ENCODE data around the gene SRMS. TPM values are rescaled to one million over a fixed set of nuclear protein-coding genes. Genes with fewer than 3 reads are reported as not detected.

The SRMS gene
- total RNA-seq, 2 experiments from 2014 or later = 0.42 TPM; not detected in 1

- CTCF ChIA-PET (ENCODE audit: unreplicated experiment) = interaction anchor here (0.6 to 1.1 kb wide), 2 partner anchors 27 to 73 kb away, joined by 11 to 16 read pairs; no protein-coding TSS in a partner anchor
- H3K4me3 ChIP-seq (ENCODE audit: low read depth, low read length, poor library complexity, severe bottlenecking) = no peak overlapping the region
- intact Hi-C loops (cut with micrococcal nuclease; ENCODE audit: unreplicated experiment) = no loop called here
These were observed 21.7 kb upstream of the SRMS start for GRCh38 chr20:63568986-63569949.

GRCh38 chr20:63568170-63568981 is 20.8 kb upstream of the SRMS start:
- H3K79me2 ChIP-seq (ENCODE audit: insufficient read depth, low read depth, low read length) = no peaks in the 10 kb centered on the region
- H3K9me2 ChIP-seq (ENCODE audit: insufficient read depth, low read length) = no peaks in the 10 kb centered on the region
- no peaks in the 10 kb centered on the region for H3K36me3 ChIP-seq (ENCODE audit: insufficient read depth, low read length)
- H3K4me1 ChIP-seq (ENCODE audit: insufficient read depth, low read length, poor library complexity, severe bottlenecking) = peaks cover 12% of the 10 kb centered on the region
- H3K4me3 ChIP-seq (ENCODE audit: low read depth, low read length, poor library complexity, severe bottlenecking) = no peak overlapping the region
- H3K9me3 ChIP-seq (ENCODE audit: low read length) = no peaks in the 10 kb centered on the region
- H2AFZ ChIP-seq (ENCODE audit: low read length) = no peak overlapping the region
- peak overlapping the region; percentile 18 for H3K4me2 ChIP-seq (ENCODE audit: low read length)
- no peak overlapping the region for H3K27ac ChIP-seq (ENCODE audit: low read depth, low read length, poor library complexity, severe bottlenecking)
- no peaks in the 10 kb centered on the region for H4K20me1 ChIP-seq (ENCODE audit: insufficient read depth, low read length)
- ChIA-PET POLR2A (no interaction called here), CTCF (ENCODE audit: unreplicated experiment) (interaction anchor here (0.6 kb wide), 1 partner anchor 26 kb away, joined by 11 read pairs; no protein-coding TSS in a partner anchor)
- BruUV-seq (replicated peaks) = no TSS peak
- TF ChIP-seq CTCF (conservative IDR thresholded peaks at IDR 0.05; ENCODE audit: low read length) (no peak), EZH2phosphoT487 (IDR thresholded peaks at IDR 0.05; ENCODE audit: borderline replicate concordance, low read depth, low read length) (no peak)
- intact Hi-C loops (cut with micrococcal nuclease; ENCODE audit: unreplicated experiment) = no loop called here
- no peak for DNase-seq (ENCODE audit: low spot score)

More at GRCh38 chr20:63568986-63569949, 21.7 kb upstream of the SRMS start:
- Histone ChIP-seq H3K79me2 (ENCODE audit: insufficient read depth, low read depth, low read length) (no peaks in the 10 kb centered on the region), H3K4me2 (ENCODE audit: low read length) (no peak overlapping the region), H3K4me1 (ENCODE audit: insufficient read depth, low read length, poor library complexity, severe bottlenecking) (peaks cover 13% of the 10 kb centered on the region), H3K36me3 (ENCODE audit: insufficient read depth, low read length) (no peaks in the 10 kb centered on the region), H2AFZ (ENCODE audit: low read length) (no peak overlapping the region), H3K27ac (ENCODE audit: low read depth, low read length, poor library complexity, severe bottlenecking) (no peak overlapping the region), H4K20me1 (ENCODE audit: insufficient read depth, low read length) (no peaks in the 10 kb centered on the region), H3K9me3 (ENCODE audit: low read length) (no peaks in the 10 kb centered on the region), H3K9me2 (ENCODE audit: insufficient read depth, low read length) (no peaks in the 10 kb centered on the region)
- no TSS peak for BruUV-seq (replicated peaks)
- TF ChIP-seq EZH2phosphoT487 (IDR thresholded peaks at IDR 0.05; ENCODE audit: borderline replicate concordance, low read depth, low read length) = no peak
- TF ChIP-seq CTCF (conservative IDR thresholded peaks at IDR 0.05; ENCODE audit: low read length) = no peak
- POLR2A ChIA-PET = no interaction called here
- DNase-seq (ENCODE audit: low spot score) = no peak

Data from OCI-LY7 (cell line).